Urothelium cell line (cell line): Measurements from ENCODE around the gene CTNS.

Experiments used
- DNase-seq: peaks from one replicate; pipeline ENCODE4 v3.0.0; 2011; ENCODE audit warnings: low spot score, mixed read lengths
- FAIRE-seq: peaks from 2 replicates; lab custom pipeline; 2011; peaks lifted over from hg19 to GRCh38; lab: Jason Lieb, UNC

Gene CTNS

DNA sequence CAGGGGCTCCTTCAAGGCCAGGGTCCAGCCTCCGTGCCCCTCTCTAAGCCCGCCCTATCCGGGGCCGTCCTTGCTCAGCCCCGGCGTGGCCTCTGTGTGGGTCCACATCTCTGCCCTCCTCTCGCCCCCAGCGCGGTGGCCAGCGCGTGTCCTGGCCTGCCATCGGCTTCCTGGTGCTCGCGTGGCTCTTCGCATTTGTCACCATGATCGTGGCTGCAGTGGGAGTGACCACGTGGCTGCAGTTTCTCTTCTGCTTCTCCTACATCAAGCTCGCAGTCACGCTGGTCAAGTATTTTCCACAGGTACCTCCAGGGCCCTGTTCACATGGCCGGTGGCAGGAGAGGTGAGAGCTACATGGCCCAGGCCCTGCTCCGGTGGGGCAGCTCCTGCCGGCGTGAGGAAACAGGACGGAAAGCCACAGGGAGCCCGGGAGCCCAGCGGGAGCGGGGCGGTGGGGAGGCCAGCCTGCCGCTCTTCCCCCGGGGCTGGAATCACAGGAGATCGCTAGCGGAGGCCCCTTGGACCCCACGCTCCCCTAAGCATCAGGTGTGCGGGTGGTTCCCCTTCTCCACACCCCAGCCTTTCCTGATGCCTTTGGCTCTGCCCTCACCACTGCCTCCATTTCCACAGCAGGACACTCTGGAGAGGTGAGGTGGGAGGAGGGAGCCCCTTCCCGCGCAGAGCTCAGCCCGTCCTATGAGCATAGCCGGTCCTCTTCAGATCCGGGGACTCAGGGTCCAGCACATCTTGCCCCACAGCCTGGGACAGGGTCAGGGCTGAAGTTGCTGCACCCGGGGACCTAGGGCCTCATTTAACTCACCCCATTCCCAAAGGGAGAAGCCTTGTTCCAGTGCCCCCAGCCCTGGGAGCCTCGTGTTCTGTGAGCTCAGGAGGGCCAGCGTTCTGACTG, 21.6 kb downstream of the CTNS start:
- FAIRE-seq (no peak), DNase-seq (no peak)

DNA sequence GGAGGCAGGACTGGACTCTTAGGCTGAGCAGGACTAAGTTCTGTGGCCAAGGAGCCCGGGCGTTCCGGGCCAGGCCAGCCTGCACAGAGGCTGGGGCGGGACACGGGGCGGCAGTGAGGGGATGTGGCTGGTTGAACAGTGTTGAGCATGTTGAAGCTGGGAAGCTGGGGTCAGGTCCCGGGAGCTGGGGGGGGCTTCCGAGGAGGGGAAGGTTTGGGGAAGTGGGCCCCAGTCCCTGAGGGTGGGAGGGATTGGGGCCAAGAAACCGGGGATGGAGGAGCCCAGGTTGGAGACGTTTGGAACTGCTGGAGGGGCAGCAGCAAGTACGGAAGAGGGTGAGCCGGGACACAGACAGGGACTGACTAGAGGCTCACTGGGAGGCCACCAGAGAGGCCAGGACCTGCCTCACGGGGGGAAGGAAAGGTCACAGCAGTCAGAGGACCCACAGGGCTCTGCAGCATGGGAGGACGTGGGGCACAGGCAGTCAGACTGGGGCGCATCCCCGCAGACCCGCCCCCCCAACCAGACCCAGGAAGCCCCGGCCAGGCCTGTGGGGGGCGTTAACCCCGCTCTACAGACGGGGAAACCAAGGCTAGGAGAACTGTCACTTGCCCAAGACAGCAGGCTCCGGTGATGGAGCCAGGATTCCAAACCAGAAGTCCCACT, 22.4 kb downstream of the CTNS start:
- no peak for DNase-seq
- FAIRE-seq = no peak

DNA sequence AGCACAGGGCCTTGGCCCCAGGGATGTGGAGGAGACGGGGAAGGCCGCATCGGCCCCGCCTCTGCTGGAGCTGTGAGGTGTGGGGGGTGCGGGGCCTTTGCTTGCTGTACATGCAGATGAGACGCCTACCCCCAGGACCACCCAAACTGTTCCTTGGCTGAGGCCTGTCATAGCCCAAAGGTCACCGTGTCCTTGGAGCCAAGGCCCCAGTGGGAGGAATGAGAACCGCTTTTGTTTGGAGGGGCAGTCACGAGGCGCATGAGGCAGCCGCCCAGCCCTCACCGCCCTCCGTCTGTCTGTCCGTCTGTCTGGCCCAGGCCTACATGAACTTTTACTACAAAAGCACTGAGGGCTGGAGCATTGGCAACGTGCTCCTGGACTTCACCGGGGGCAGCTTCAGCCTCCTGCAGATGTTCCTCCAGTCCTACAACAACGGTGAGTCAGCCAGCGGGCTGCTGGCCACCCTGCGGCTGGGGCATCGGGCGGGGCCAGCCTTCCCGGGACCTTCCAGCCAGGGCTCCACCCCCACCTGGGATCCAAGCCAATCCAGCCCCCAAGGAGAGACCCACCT, 23.1 kb downstream of the CTNS start:
- DNase-seq (peak; percentile 66), FAIRE-seq (no peak)

DNA sequence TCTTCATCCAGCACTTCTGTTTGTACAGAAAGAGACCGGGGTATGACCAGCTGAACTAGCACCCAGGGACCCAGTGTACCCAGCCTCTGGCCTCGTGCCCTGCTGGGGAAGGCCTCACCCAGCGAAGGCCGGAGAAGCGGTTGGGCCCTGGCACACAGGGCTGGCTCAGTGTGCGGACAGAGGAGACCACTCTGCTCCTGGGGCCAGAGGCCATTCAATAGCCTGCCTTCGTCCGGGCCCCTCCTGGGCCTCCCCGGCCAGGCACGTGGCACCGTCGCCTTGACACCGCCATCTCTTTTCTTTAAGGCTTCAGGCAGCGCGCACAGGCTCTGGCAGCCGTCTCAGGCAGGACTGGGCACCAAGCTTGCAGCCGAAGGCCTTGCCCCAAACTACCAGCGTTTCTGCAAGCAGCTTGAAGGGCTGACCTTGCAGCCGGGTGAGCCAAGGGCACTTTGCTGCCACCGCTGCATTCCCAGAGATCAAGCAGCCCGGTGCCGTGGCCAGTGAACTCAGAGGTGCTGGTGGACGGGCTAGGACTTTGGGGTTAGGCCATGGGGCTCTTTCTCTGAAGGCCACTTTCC, 23.8 kb downstream of the CTNS start:
- DNase-seq = no peak
- FAIRE-seq = no peak

DNA sequence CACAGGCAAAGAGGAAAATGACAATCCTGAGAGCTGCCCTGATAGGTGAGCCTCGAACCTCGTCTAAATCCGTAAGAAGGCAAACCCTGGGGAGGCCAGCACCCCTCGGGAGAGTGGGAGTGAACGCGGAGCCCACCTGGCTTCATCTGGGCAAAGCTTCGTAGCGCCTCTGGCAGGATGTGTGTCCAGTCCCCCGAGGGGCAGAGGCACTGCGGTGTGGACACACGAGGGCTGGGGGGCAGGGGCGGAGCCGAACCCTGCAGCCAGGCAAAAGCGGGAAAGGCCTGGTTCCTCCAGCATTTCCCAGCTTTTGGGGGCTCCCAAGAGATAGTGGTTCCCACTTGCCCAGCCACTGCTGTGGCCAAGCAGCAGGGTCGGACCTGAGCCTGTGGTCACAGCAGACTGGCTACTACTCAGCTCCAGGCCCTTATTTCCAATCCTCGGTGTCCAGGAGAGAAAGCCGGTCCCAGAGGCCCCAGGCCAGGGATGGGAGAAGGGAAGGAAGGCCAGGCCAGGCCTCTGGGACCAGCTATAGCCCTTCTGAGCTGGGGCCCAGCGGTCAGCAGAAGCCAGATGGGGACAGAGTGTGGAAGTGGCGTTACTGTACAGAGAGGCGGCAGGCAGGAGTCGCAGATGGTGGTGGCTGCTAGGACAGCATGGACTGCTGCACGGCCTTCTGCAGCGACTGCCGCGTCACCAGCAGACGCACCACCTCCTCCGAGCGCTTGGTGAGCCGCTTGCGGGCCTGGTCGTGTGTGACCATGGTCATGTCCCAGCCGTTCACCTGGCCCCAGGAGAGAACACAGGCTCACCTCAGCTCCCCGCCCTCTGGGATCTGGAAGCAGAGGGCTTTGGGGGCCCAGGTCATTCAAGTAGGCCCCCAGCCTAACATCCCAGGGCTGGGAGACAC, 26.8 kb downstream of the CTNS start:
- DNase-seq = no peak
- no peak for FAIRE-seq

DNA sequence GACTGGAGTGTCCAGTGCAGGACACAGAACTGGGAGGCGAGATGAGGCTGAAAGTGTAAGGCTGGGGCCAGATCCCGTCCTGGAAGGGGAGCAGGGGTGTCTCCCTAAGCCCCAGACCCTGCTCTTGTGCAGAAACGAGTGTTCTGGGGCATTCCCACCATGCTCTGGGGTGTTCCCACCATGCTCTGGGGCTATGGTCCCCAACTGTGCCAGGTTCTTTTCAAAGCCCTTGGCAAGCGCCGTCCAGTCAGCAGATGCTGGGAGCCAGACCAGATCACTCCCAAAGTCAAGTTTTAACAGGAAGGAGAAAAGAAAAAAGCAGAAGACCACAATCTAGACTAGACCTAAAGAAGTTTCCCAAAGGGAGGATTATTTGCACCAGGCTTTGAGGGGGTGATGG, 29.3 kb downstream of the CTNS start:
- FAIRE-seq = no peak
- no peak for DNase-seq

DNA sequence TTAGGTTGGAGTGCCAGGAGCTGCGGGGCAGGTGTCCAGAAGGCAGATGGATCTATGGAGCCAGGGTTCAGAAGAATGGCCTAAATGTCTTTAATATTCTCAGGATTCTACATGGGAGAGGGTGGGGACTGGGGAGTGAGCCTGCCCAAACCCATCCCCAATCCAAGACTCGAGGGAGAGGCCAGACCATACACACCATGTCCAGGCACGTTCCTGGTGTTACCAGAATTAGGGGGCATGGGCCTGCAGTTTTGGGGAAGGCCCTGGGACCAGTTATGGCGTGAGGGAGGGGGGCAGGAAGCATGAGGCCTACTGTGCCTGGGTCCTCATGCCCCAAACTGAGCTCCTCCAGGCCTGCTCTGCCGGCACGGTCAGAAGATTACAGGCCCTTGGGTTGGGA, 30.0 kb downstream of the CTNS start:
- FAIRE-seq (no peak), DNase-seq (no peak)

DNA sequence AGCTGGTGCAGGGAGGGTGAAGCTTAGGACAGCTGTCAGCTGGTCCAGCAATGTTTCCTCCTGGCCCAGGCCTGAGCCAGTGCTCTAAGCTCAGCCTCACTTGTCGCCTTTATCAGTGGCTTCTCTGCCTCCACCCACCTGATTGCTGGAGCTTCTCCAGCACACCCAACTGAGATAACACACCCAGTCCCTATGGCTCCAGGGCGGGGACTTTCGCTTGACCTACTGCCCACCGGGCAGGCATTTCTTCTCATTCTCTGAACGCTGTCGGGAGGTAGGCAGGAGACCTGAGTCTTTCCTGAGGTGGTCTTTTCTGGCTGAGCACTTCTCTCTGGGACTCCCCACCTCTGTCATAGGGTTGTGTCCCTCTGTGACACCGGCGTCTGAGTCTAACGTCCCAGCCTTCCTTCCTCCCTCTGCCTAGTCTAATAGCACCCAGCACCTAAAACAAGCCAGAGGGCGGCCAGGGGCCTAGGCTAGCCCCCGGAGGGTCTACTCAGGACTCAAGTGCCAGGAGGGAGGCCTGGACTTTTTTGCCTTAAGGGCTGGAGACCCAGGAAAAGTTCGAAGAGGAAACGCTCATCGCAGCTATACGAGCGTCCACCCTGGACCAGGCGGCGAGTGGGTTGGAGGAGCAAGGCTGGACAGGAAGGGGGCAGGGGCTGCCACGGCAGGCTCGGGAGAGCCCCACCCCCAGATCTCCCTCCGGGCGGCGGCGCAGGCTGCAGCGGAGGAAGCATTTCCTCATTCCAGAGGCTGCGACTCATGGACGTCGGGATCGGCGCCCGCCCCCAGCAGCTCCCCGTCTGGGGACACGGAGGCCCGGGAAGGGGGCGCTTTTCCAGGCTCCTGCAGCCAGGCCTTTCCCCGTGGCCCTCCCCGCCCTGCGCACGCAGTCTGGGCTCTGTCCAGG, 31.1 kb downstream of the CTNS start:
- no peak for FAIRE-seq
- DNase-seq = peak; percentile 88

DNA sequence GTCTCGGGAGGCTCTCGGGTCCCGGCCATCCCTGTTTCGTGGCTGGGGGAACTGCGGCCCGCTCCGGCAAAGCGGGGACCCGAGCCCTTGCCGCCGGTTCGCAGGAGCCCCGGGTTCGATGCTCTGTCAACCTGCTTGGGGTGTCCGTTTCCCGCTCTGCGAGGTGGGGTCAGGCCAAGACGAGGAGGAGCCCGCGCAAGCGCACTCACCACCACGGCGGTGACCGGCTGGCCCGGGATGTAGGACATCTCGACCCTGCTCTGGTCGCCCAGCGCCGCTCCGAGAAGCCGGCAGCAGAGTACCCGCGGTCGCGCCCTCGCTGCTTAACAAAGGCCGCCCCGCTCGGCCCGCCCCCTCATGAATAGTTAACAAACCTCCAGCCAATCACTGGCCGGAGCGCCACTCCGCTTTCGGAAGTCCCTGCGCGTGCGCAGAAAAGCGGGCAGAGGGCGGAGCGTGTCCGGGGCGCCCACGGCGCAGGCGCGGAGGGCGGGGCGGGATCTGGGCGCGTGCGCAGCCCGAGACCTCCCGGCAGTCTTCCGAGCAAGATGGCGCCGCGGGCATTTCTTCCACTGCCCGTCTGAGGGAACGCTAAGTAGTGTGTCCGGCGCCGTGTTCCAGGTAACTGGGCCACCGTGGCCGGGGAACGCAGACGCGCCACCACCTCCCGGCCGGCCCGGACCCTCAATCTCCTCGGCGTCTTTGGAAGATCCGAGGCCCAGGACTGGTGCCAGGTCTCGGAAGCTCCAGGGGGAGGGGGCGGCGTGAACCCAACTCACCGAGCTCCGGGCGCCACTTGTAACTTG, 31.9 kb downstream of the CTNS start, which contains the start of the genes EMC6 and TAX1BP3:
TSS of gene EMC6 (plus strand) at position 534 of the 806 bp plus-strand sequence. CDS start 335 bp downstream, outside the sequence.
TSS of gene TAX1BP3 (minus strand) at position 300 of the 806 bp plus-strand sequence. CDS start at position 248, 52 bp downstream.
- no peak for FAIRE-seq

DNA sequence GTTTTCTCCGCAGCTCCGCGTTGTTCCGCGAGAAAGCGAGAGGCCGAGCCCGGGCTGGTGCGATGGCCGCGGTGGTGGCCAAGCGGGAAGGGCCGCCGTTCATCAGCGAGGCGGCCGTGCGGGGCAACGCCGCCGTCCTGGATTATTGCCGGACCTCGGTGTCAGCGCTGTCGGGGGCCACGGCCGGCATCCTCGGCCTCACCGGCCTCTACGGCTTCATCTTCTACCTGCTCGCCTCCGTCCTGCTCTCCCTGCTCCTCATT, 32.5 kb downstream of the CTNS start:
- FAIRE-seq (no peak), DNase-seq (no peak)

More for the DNA sequence above, 31.9 kb downstream of the CTNS start, which contains the start of the genes EMC6 and TAX1BP3:
- DNase-seq = peak; percentile 96

DNA sequence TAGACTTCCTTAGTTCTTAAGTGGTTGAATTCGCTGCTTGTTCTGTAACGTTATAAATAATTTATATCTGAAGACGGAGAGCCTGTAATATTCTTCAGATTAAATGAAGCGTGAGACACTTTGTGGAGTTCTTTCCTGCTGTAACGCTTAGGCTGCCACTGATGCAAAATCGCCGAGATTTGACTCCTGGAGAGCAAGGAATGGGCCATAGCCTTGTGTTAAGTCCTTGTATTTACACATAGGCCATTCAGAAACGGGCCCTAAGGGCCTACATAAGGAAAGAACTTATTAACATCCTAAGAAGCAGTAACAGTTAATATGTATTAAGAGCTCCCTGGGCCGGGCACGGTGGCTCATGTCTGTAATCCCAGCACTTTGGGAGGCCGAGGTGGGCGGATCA, 33.0 kb downstream of the CTNS start:
- DNase-seq (no peak), FAIRE-seq (no peak)

DNA sequence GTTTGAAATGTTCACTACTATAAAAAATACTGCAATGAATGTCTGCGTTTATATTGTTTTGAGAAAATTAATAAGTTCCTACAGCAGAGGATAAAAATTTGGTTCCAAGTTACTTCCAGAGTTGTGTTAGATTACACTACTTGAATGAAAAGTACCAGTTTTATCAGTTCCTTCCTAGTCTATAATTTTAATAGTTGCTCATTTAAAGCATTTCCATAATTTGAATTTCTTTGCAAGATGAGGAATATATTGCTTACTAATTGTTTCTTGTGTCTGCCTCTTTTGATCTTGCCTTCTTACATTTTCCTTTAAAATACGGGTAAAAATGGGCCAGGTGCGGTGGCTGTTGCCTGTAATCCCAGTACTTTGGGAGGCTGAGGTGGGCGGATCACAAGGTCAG, 36.0 kb downstream of the CTNS start:
- DNase-seq (no peak), FAIRE-seq (no peak)

DNA sequence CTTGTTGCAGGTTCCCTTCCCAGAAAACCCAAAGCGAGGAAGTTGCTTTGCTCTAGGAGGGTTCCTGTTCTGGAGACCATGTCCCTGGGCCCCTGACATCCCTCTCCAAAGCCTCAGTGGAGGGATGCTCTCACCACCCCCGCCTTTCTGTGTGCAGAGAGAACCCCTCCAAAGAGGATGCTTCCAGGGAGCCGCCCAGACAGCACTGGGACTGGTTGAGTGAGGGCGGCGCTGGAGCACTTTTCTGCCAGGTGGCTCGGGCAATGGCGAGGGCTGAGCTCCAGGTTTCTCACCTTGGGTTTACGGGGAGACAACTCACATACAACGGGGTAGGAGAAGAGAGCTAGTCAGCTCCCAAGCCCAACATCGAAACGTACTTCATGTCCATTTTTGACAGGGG, 39.3 kb downstream of the CTNS start:
- FAIRE-seq = no peak
- DNase-seq = no peak

DNA sequence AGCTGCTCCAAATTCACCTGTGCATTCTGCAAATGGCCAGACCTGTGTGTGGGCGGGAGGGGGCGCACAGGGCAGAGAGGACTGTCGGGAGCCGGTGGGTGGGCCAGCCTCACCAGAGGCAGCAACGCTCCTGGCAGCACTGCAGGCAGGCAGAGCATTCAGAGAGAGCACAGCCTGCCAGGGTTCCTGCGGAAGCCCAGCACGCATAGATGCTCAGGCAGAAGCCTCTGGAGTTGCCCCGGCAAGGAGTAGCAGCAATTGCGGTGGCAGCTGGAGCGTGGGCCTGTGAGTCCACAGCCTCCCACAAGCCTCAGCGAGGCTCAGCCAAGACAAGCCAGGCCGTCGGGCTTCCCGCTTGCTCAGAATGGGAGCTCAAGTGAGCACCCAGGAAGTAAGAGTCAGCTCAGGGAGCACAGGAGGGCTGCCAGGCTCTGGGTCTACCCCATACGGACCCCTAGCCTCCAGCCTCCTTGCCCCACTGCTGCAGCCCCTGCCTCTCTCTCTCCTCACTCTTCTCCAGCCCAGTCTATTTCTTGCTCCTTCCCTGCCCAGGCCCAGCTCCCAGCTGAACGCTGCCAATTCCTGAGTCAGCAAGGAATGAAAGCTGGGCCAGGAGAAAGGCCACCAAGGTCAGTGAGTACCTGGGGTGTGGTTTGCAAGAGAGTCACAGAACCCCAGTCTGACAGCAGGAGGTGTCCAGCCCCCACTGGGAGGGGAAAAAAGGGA, 41.7 kb downstream of the CTNS start:
- no peak for FAIRE-seq
- no peak for DNase-seq

DNA sequence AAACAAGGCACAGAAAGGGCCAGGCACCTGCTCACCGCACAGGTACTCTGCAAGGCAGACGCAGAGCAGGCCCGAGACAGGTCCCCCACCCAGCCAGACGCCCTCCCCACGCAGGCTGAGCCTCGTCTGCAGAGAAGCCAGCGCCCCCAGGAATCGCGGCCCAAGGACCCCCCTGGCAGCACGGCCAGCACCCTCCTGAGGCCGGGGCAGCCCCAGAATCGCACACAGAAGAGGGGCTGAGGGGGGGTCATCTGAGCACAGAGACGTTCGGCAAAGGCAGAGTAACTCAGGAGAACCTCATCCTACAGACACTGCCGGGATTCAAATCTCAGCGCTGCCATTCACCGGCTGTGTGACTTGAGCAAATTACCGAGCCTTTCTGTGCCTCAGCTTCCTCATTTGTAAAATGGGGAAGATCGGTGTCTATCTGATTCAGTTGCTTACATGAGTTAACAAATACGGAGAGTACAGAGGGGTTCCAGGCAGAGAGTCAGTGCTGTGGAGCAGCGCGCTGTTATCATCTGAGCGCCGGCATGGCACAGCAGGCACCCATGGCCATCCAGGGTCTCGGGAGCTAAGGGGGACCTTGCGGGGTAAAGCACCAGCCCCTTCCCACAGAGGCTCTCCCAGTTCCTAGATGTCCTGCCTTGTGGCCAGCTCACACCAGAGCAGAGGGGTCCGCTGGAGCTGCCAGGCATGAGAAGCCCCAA, 42.4 kb downstream of the CTNS start:
- no peak for DNase-seq

DNA sequence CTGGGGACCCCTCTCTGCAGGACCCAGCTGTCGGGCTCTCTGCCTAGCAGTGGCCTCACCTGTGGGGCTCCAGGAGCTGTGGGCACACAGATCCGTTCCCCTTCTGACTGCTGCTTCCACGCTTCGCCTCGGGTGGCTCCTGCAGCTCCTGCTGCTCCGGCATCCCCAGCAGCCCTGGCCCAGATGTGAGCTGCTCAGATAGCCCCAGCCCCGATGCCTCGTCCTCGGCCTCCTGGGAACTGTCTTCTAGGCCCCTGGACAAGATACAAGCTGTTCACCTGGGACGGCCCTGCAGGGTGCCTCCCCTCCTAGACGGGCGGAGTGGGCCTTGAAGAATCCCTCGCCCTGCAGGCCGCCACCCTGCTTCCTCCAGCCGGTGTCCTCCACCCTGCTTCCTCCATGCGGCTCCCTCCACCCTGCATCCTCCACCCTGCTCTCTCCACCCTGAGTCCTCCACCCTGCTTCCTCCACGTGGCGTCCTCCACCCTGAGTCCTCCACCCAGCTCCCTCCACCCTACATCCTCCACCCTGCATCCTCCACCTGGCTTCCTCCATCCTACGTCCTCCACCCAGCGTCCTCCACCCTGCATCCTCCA, 43.1 kb downstream of the CTNS start:
- DNase-seq (no peak), FAIRE-seq (no peak)

More for the DNA sequence above, 42.4 kb downstream of the CTNS start:
- FAIRE-seq = no peak

DNA sequence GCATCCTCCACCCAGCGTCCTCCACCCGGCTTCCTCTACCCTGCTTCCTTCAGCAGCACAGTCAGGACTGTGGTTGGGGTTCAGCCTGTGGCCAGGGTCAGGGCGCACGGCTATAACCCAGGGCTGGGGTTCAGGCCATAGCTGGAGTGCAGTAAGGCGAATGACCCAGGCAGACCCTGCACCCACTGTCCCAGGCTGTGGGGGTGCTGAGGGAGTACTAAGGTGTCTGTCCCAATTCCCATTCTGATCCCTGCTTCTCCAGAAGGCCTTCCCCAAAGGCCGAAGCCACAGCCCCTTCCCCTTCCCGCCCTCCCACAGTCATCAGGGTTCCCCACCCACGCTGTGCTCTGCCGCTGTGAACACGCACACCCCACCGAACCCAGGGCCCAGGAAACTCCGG, 44.5 kb downstream of the CTNS start:
- DNase-seq = no peak
- no peak for FAIRE-seq
